ENCODE data around the gene IRAK1.

DNA sequence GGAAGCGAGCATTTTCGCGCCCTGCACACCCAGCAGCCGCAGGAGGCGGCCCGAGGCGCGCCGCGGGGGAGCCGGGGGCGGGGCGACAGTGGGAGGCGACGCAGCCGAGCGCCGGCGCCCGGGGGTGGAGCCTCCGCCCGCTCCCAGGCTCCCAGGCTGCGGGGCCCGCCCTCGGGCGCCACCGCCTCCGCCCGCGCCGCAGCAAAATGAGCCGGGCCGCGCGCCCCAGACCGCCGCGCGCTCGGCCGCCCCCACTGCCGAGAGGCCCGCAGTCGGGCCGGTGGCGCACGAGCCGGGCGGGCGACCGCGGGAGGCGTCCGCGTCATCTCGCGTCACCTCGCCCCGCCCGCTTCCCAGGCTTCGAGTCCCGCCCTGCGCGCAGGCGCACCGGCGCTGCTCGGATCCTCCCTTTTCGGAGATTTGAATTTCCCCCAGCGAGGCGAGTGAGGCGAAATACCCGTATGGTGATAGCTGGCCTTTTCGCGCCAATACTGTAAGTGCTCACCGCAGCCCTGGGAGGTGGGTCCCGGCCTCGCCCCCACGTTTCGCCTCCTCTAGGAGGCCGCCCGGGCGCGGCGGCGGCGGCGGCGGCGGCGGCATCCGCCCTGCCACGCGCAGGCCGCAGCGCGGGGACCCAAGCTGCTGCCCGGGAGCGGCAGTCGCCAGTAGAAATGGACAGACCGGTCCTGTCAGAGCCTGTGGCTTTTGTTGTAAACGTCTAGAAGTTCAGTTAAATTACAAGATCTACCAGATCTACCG, 47.2 kb downstream of the IRAK1 start, which contains the start of gene TMEM187:
- TF ChIP-seq, protein P1, sequence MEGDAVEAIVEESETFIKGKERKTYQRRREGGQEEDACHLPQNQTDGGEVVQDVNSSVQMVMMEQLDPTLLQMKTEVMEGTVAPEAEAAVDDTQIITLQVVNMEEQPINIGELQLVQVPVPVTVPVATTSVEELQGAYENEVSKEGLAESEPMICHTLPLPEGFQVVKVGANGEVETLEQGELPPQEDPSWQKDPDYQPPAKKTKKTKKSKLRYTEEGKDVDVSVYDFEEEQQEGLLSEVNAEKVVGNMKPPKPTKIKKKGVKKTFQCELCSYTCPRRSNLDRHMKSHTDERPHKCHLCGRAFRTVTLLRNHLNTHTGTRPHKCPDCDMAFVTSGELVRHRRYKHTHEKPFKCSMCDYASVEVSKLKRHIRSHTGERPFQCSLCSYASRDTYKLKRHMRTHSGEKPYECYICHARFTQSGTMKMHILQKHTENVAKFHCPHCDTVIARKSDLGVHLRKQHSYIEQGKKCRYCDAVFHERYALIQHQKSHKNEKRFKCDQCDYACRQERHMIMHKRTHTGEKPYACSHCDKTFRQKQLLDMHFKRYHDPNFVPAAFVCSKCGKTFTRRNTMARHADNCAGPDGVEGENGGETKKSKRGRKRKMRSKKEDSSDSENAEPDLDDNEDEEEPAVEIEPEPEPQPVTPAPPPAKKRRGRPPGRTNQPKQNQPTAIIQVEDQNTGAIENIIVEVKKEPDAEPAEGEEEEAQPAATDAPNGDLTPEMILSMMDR (IDR thresholded peaks at IDR 0.05; ENCODE audit: low read depth, low read length, poor library complexity, severe bottlenecking) = no peak
- TF ChIP-seq EZH2phosphoT487 (IDR thresholded peaks at IDR 0.05; ENCODE audit: borderline replicate concordance, low read length) = no peak

Measured in DOHH2 (cell line).